AG20443 (cell line): ENCODE results near the gene ADGRV1.
"Not testable (repeated sequence)": the region's sequence is repeated elsewhere in the genome, so short reads cannot be mapped to it uniquely, and the experiment has no call there.

Experiments used
- DNase-seq: peaks from one replicate; pipeline ENCODE4 v3.0.0; 2012; ENCODE audit warnings: low spot score, mixed read lengths

Gene ADGRV1

GRCh38 chr5:90601468-90601867, 42.9 kb downstream of the ADGRV1 start:
- DNase-seq, result no peak

GRCh38 chr5:90602681-90603080, 44.1 kb downstream of the ADGRV1 start:
- DNase-seq, result no peak

GRCh38 chr5:90606539-90606938, 47.9 kb downstream of the ADGRV1 start:
- DNase-seq, result no peak

- DNase-seq, result no peak
These were observed 54.3 kb downstream of the ADGRV1 start for GRCh38 chr5:90612919-90613318.

- no peak for DNase-seq
These were observed 54.9 kb downstream of the ADGRV1 start for GRCh38 chr5:90613459-90613858.

- no peak for DNase-seq
These were observed 55.4 kb downstream of the ADGRV1 start for GRCh38 chr5:90613918-90614504.

GRCh38 chr5:90615355-90615754, 56.8 kb downstream of the ADGRV1 start:
- DNase-seq, result no peak

- no peak for DNase-seq
These were observed 59.5 kb downstream of the ADGRV1 start for GRCh38 chr5:90618071-90618470.

- DNase-seq, result not testable (repeated sequence)
These were observed 61.2 kb downstream of the ADGRV1 start for GRCh38 chr5:90619762-90620161.

- DNase-seq, result no peak
These were observed 63.3 kb downstream of the ADGRV1 start for GRCh38 chr5:90621848-90622247.

GRCh38 chr5:90626493-90626892, 67.9 kb downstream of the ADGRV1 start:
- DNase-seq, result no peak

- no peak for DNase-seq
These were observed 69.9 kb downstream of the ADGRV1 start for GRCh38 chr5:90628492-90628891.

GRCh38 chr5:90632791-90633190, 74.2 kb downstream of the ADGRV1 start:
- no peak for DNase-seq

- DNase-seq, result no peak
These were observed 78.4 kb downstream of the ADGRV1 start for GRCh38 chr5:90636948-90637347.

- no peak for DNase-seq
These were observed 79.1 kb downstream of the ADGRV1 start for GRCh38 chr5:90637731-90638130.

GRCh38 chr5:90638878-90639277, 80.3 kb downstream of the ADGRV1 start:
- no peak for DNase-seq

GRCh38 chr5:90640484-90641059, 82.0 kb downstream of the ADGRV1 start:
- DNase-seq, result no peak

- no peak for DNase-seq
These were observed 82.9 kb downstream of the ADGRV1 start for GRCh38 chr5:90641528-90641927.

- no peak for DNase-seq
These were observed 84.2 kb downstream of the ADGRV1 start for GRCh38 chr5:90642706-90643229.

GRCh38 chr5:90644132-90644531, 85.5 kb downstream of the ADGRV1 start:
- DNase-seq, result no peak

GRCh38 chr5:90645024-90645610, 86.5 kb downstream of the ADGRV1 start:
- DNase-seq, result no peak

GRCh38 chr5:90650767-90651166, 92.2 kb downstream of the ADGRV1 start:
- DNase-seq, result no peak

- no peak for DNase-seq
These were observed 95.6 kb downstream of the ADGRV1 start for GRCh38 chr5:90654215-90654614.

GRCh38 chr5:90655423-90655822, 96.8 kb downstream of the ADGRV1 start:
- DNase-seq, result no peak
